SK-N-SH (cell line): Measurements from ENCODE around the gene BCAR1.

Source experiments
- RFX5 ChIP-seq: IDR thresholded peaks from 2 replicates; pipeline ENCODE4 v1.6.1; 2012; ENCODE audit warnings: mild to moderate bottlenecking, improper control_type of control experiment, low read length
- TAF1 ChIP-seq: IDR thresholded peaks from 2 replicates; pipeline ENCODE4 v1.6.1; 2012; ENCODE audit warnings: low read depth, mild to moderate bottlenecking, low read length, moderate library complexity, borderline replicate concordance

- no peak for TF ChIP-seq TAF1
- no peak for TF ChIP-seq RFX5
Observed at GRCh38 chr16:75231570-75231969, 19.9 kb downstream of the BCAR1 start.
